HG02943 (cell line): Measurements from ENCODE around the gene SPPL2A.
A peak's percentile ranks its signal among the peaks of the same experiment; 100 is the strongest.
"Not testable (repeated sequence)": the region's sequence is repeated elsewhere in the genome, so short reads cannot be mapped to it uniquely, and the experiment has no call there.

Experiments
- ATAC-seq: cut with Tn5 transposase; IDR thresholded peaks from one replicate; pipeline ENCODE4 v1.9.1; 2021; ENCODE audit warnings: mild to moderate bottlenecking, low read depth, moderate library complexity; ENCODE audit not compliant: unreplicated experiment

The SPPL2A gene

GRCh38 chr15:50694634-50695165 lies 70.8 kb downstream of the SPPL2A start:
- ATAC-seq, result not testable (repeated sequence)

- ATAC-seq, result peak; percentile 6
These were observed 78.1 kb downstream of the SPPL2A start for GRCh38 chr15:50687302-50687902.

GRCh38 chr15:50686469-50687301 lies 78.8 kb downstream of the SPPL2A start, which contains the start of gene TRPM7:
Gene TRPM7 (minus strand): TSS chr15:50686797. CDS start chr15:50686533, 264 bp downstream.
- peak; percentile 75 for ATAC-seq

GRCh38 chr15:50685976-50686468 lies 79.5 kb downstream of the SPPL2A start:
- peak; percentile 55 for ATAC-seq

GRCh38 chr15:50685191-50685975 lies 80.1 kb downstream of the SPPL2A start:
- no peak for ATAC-seq

GRCh38 chr15:50681467-50681866 lies 84.0 kb downstream of the SPPL2A start:
- no peak for ATAC-seq

- no peak for ATAC-seq
These were observed 88.6 kb downstream of the SPPL2A start for GRCh38 chr15:50676799-50677483.

- ATAC-seq, result no peak
These were observed 89.9 kb downstream of the SPPL2A start for GRCh38 chr15:50675535-50676144.

DNA sequence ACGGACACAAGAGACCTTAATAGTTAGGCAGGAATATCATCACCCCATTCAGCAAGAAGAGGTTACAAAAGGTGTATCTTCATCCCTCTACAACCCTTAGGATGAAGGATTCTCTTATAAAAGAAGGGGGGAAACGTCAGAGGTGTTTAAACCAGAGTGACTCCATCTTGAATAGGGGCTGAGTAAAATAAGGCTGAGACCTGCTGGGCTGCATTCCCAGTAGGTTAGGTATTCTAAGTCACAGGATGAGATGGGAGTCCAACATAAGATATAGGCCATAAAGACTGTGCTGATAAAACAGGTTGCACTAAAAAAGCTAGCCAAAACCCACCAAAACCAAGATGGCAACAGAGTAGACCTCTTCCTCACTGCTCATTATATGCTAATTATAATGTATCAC lies 95.4 kb downstream of the SPPL2A start:
- no peak for ATAC-seq

- no peak for ATAC-seq
These were observed 95.9 kb downstream of the SPPL2A start for GRCh38 chr15:50669611-50670010.

DNA sequence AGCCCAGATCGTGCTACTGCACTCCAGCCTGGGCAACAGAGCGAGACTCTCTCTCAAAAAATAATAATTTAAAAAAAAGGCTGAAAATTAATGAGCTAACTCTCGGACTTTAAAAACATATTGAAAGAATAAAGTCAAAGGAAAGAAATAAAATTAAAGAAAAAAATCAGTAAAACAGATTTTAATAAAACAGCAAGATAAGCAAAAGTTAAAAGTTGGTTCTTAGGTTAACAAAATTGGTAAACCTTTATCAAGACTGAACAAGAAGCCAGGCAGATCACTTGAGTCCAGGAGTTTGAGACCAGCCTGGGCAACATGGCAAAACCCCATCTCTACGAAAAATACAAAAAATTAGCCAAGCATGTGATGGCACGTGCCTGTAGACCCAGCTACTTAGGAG lies 99.6 kb downstream of the SPPL2A start:
- no peak for ATAC-seq

- no peak for ATAC-seq
These were observed 110.0 kb downstream of the SPPL2A start for GRCh38 chr15:50655555-50655954.

GRCh38 chr15:50653156-50653743 lies 112.3 kb downstream of the SPPL2A start:
- ATAC-seq, result no peak

DNA sequence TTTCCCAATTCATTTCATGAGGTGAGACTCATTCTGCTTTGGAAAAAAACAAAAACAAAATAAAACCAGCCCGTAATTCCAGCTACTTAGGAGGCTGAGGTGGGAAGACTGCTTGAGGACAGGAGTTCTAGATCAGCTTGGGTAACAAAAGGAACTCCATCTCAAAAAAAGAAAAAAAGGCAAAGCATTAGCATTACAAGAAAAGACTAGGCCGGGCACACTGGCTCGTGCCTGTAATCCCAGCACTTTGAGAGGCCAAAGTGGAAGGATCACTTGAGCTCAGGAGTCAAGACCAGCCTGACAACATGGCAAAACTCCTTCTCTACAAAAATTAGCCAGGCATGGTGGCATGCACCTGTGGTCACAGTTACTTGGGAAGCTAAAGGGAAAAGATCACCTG lies 112.8 kb downstream of the SPPL2A start:
- no peak for ATAC-seq
